Suprapubic skin (tissue), 4 donors: Measurements from ENCODE around the gene HYKK. TPM values are rescaled to one million over a fixed set of nuclear protein-coding genes. Genes with fewer than 3 reads are reported as not detected.

Experiments used
- DNase-seq, 2 donors: peaks; one replicate each; pipeline ENCODE4 v3.0.0-alpha.2; 2019; ENCODE audit warnings: low spot score in 2 of 2
- H3K27ac ChIP-seq: fragments of 200-600 bp; sonication (generic); one replicate; pipeline ENCODE4 v1.5.1; 2019
- H3K27me3 ChIP-seq: fragments of 200-600 bp; sonication (generic); one replicate; pipeline ENCODE4 v1.5.1; 2019
- H3K36me3 ChIP-seq: fragments of 200-600 bp; sonication (generic); one replicate; pipeline ENCODE4 v1.5.1; 2019
- H3K4me1 ChIP-seq: fragments of 200-600 bp; sonication (generic); one replicate; pipeline ENCODE4 v1.5.1; 2019
- H3K4me3 ChIP-seq: fragments of 200-600 bp; sonication (generic); one replicate; pipeline ENCODE4 v1.5.1; 2019; ENCODE audit warnings: mild to moderate bottlenecking
- H3K9me3 ChIP-seq: fragments of 200-600 bp; sonication (generic); one replicate; pipeline ENCODE4 v1.5.1; 2019
- EP300 ChIP-seq: sonication (generic); formaldehyde crosslinking; IDR thresholded peaks from one replicate; pipeline ENCODE4 v1.6.1; 2017; ENCODE audit warnings: antibody characterized with exemption
- POLR2A ChIP-seq, 2 donors: fragments of 450-650 bp; IDR thresholded peaks; one replicate each; pipeline ENCODE4 v1.6.1; 2017; ENCODE audit warnings: antibody characterized with exemption in 2 of 2, mild to moderate bottlenecking in 2 of 2, moderate library complexity in 2 of 2
- POLR2AphosphoS5 ChIP-seq, 3 donors: sonication (generic); formaldehyde crosslinking; IDR thresholded peaks; one replicate each; pipeline ENCODE4 v1.6.1; 2017; ENCODE audit warnings: antibody characterized with exemption in 3 of 3
- WGBS: methylation state at CpG from one replicate; pipeline ENCODE4 v1.1.5; 2018; 5-methylcytosine and 5-hydroxymethylcytosine counted together
- total RNA-seq, 4 donors: library from RNA; depleted of rRNA; stranded (reverse); fragments of >200 nt; gene quantifications; one replicate each; pipeline ENCODE4 v1.1.0, GENCODE V29; 2016
- TF ChIP-seq, protein P1 (sequence below), 2 donors: fragments of 200-600 bp in 1 of 2; fragments of 450-650 bp in 1 of 2; sonication (generic) in 1 of 2; IDR thresholded peaks; one replicate each; pipeline ENCODE4 v1.5.1; 2016 to 2019; ENCODE audit warnings: antibody characterized with exemption in 2 of 2, mild to moderate bottlenecking in 1 of 2, moderate library complexity in 1 of 2

Gene HYKK
- total RNA-seq, 4 donors from 2014 or later, result 2.6 to 9.6 (median 6.1) TPM

DNA sequence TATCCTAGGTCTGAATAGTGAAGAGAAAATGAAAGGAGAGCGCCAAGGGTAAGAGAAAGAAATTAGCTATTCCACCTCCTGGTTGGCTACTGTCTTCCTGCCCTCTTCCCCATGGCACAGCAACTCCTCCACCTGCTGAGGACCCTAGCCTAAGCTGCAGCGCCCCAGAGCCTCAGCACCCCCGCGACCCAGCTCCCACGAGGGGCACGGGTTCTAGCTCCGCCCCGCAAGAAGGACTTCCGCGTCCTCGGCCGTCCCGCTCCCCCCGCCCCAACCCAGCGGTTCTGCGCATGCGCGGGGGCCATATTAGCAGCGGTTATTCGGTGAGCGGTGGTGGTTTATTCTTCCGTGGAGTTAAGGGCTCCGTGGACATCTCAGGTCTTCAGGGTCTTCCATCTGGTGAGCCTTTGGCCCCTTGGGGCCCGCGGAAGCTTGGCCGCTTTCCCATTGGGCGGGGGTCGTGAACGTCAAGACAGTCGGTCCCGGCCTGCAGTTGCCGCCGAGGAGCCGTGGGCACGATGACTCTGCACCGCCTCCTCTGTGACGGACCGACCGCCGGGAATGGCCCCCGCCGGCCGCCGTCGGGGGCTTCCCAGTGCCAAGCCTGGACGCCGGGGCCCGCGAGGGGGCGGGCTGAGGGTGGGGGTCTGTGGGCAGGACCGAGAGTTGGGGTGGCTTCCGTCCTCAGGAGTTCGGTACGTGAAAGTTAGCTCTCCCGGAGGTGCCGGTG, 32.9 kb downstream of the HYKK start, which contains the start of gene PSMA4:
TSS of gene PSMA4 (plus strand) at position 304 of the 730 bp plus-strand sequence. CDS start 1,484 bp downstream, outside the sequence.
- H3K4me1 ChIP-seq, result peaks cover 31% of the 10 kb centered on the region
- TF ChIP-seq POLR2A (IDR thresholded peaks at IDR 0.05) (peak; percentile 66 to 90), POLR2AphosphoS5 (IDR thresholded peaks at IDR 0.05) (peak in 2 of 3 donors; percentile 24 to 37), EP300 (no peak)
- TF ChIP-seq, protein P1, sequence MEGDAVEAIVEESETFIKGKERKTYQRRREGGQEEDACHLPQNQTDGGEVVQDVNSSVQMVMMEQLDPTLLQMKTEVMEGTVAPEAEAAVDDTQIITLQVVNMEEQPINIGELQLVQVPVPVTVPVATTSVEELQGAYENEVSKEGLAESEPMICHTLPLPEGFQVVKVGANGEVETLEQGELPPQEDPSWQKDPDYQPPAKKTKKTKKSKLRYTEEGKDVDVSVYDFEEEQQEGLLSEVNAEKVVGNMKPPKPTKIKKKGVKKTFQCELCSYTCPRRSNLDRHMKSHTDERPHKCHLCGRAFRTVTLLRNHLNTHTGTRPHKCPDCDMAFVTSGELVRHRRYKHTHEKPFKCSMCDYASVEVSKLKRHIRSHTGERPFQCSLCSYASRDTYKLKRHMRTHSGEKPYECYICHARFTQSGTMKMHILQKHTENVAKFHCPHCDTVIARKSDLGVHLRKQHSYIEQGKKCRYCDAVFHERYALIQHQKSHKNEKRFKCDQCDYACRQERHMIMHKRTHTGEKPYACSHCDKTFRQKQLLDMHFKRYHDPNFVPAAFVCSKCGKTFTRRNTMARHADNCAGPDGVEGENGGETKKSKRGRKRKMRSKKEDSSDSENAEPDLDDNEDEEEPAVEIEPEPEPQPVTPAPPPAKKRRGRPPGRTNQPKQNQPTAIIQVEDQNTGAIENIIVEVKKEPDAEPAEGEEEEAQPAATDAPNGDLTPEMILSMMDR (IDR thresholded peaks at IDR 0.05), result no peak
- 0% methylated on average over 19 of the region's 56 CpGs for WGBS

DNA sequence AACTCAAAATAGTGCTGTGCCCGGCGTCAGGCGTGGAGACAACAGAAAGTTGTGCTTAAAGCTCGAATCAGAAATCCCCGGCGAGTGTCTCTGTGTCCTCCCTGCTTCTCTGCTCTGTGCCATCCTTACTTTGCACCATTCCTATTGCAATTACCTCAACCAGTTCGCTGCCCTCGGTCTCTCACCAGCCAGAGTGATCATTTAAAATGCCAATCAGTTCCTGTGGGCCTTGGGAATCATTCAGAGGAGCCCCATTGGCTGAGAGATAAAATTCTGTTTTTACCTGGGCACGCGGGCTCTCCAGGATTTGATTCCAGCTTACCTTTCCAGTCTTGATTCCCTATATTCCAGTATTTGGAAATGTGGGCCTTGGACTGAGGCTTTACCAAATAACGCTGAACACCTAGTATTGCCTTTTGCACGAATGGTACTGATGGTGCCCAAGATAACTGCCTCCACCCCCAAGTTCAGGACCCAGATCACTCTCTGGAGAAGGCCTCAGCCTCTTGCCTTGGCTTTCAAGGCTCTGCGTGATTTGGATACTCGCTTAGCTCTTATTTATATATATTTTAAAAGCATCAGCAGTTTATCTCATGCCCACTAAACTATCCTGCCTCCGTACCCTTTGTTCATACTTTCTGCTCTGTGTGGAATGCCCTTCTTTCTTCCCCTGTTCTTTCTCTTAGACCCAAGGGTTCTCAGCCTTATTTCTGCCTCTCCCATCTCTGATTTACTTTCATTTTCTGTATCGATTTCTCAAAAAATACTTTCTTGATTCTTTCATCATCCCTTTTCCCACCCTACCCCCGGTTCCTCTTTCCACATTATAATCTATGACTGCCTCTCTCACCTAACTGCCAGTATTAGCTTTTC, 33.7 kb downstream of the HYKK start:
- no peaks in the 10 kb centered on the region for H3K27me3 ChIP-seq
- no peaks in the 10 kb centered on the region for H3K9me3 ChIP-seq
- peaks cover 34% of the 10 kb centered on the region for H3K36me3 ChIP-seq
- peaks cover 31% of the 10 kb centered on the region for H3K4me1 ChIP-seq
- peak overlapping the region; percentile 93 for H3K4me3 ChIP-seq
- no peak for DNase-seq
- 3% methylated on average over 17 of the region's 17 CpGs for WGBS
- peak overlapping the region; percentile 96 for H3K27ac ChIP-seq
- TF ChIP-seq EP300 (no peak), POLR2A (IDR thresholded peaks at IDR 0.05) (no peak), POLR2AphosphoS5 (IDR thresholded peaks at IDR 0.05) (no peak)
- TF ChIP-seq, protein P1 (IDR thresholded peaks at IDR 0.05), result no peak

More for the DNA sequence above, 32.9 kb downstream of the HYKK start, which contains the start of gene PSMA4:
- peaks cover 26% of the 10 kb centered on the region for H3K36me3 ChIP-seq
- H3K27me3 ChIP-seq, result no peaks in the 10 kb centered on the region
- peak within 1 kb of the TSS; percentile 93 for H3K4me3 ChIP-seq
- DNase-seq, result peak; percentile 94 to 95
- peak within 1 kb of the TSS; percentile 96 for H3K27ac ChIP-seq
- H3K9me3 ChIP-seq, result no peaks in the 10 kb centered on the region

DNA sequence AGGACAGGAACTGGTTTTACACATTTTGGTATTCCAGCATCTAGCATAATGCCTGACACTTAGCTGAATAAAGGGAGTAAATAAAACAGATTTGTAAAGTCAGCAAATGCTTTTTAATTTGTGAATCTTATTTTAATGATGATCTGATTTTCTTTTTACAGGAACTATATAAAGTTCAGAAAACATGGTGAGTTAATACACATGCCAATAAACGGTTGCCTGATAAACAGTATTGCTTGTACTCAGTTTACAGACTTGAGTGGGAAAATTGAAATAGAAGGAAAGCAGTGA, 34.3 kb downstream of the HYKK start:
- Histone ChIP-seq H3K27ac (no peak overlapping the region), H3K4me3 (peak overlapping the region; percentile 93)
- 24% methylated on average over 1 of the region's 1 CpG for WGBS

DNA sequence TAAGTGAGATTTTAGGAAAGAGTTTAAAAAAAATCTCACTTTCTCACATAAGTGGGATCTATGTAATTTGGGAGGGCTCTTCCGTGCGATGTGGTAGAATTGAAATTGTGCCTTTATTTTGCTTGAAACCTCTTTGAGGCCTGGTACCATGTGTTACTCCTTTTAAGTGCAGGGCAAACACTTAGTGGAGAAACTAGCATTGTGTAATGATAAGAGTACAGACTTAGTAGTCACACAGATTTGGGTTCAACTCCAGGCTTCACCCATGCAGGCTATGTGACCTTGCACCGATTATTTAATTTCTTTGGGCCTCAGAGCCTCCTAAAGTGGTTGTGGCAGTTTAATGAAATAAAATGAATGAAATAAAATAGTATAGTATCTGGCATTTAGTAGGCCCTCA, 35.3 kb downstream of the HYKK start:
- Histone ChIP-seq H3K4me3 (no peak overlapping the region), H3K27ac (no peak overlapping the region), H3K27me3 (no peaks in the 10 kb centered on the region), H3K4me1 (peaks cover 31% of the 10 kb centered on the region), H3K36me3 (peaks cover 49% of the 10 kb centered on the region), H3K9me3 (no peaks in the 10 kb centered on the region)
- DNase-seq, result no peak
- 96% methylated on average over 3 of the region's 3 CpGs for WGBS
- TF ChIP-seq EP300, result no peak
- no peak for TF ChIP-seq POLR2AphosphoS5 (IDR thresholded peaks at IDR 0.05)

More for the DNA sequence above, 34.3 kb downstream of the HYKK start:
- DNase-seq, result no peak
- TF ChIP-seq POLR2A (IDR thresholded peaks at IDR 0.05) (no peak), POLR2AphosphoS5 (IDR thresholded peaks at IDR 0.05) (no peak)
- H3K27me3 ChIP-seq, result no peaks in the 10 kb centered on the region
- H3K4me1 ChIP-seq, result peaks cover 31% of the 10 kb centered on the region
- H3K9me3 ChIP-seq, result no peaks in the 10 kb centered on the region
- peaks cover 40% of the 10 kb centered on the region for H3K36me3 ChIP-seq

DNA sequence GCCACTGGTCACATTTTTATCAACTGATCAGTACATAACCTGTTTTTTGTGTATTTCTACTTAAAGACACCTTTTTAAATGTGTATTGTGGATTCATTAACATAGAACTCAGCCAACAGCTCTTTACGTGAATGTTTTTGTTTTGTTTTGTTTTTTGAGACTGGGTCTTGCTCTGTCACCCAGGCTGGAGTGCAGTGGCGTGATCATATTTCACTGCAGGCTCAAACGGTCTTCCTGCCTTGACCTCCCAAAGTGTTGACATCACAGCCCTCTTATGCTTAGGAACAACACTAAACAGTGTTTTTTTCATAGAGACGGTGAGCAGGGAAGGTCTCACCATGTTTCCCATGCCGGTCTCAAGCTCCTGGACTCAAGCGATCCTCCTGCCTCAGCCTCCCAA, 42.8 kb downstream of the HYKK start:
- DNase-seq, result no peak
- no peaks in the 10 kb centered on the region for H3K27me3 ChIP-seq
- no peaks in the 10 kb centered on the region for H3K9me3 ChIP-seq
- no peak overlapping the region for H3K4me3 ChIP-seq
- H3K27ac ChIP-seq, result no peak overlapping the region
- 81% methylated on average over 6 of the region's 6 CpGs for WGBS
- peaks cover 57% of the 10 kb centered on the region for H3K36me3 ChIP-seq
- TF ChIP-seq POLR2A (IDR thresholded peaks at IDR 0.05) (no peak), POLR2AphosphoS5 (IDR thresholded peaks at IDR 0.05) (no peak), EP300 (no peak)
- TF ChIP-seq, protein P1 (IDR thresholded peaks at IDR 0.05), result no peak
- no peaks in the 10 kb centered on the region for H3K4me1 ChIP-seq

DNA sequence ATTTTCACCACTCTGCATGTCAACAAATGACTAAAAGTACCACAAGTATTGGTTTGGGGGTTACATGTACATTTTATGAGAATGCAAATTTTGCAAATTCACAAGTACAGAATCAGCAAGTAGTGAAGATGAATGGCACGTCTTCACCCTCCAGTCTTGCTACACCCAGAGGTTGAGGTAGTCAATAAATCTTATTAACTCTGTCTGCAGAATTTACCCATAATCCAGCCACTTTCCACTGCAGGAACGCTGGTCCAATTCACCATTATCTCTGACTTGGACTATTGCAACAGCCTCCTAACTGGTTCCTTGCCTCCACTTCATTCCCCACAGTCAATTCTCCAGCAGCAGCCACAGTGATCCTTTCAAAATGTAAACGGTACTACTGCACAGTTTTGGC, 43.4 kb downstream of the HYKK start:
- Histone ChIP-seq H3K4me1 (no peaks in the 10 kb centered on the region), H3K9me3 (no peaks in the 10 kb centered on the region), H3K27me3 (no peaks in the 10 kb centered on the region), H3K4me3 (no peak overlapping the region), H3K36me3 (peaks cover 51% of the 10 kb centered on the region), H3K27ac (no peak overlapping the region)
- DNase-seq, result no peak
- TF ChIP-seq, protein P1 (IDR thresholded peaks at IDR 0.05), result no peak
- TF ChIP-seq POLR2A (IDR thresholded peaks at IDR 0.05) (no peak), POLR2AphosphoS5 (IDR thresholded peaks at IDR 0.05) (no peak), EP300 (no peak)
- WGBS, result 79% methylated on average over 3 of the region's 3 CpGs
